Measurements from ENCODE around the gene AGAP1.

GRCh38 chr2:236155406-236155805 is 661.6 kb downstream of the AGAP1 start:
- no peak for TF ChIP-seq CTCF (IDR thresholded peaks at IDR 0.05; ENCODE audit: poor library complexity, severe bottlenecking)
- no peak for TF ChIP-seq EP300 (conservative IDR thresholded peaks at IDR 0.05; ENCODE audit: poor library complexity, severe bottlenecking)
- TF ChIP-seq TAF1 (IDR thresholded peaks at IDR 0.05; ENCODE audit: low read depth) = no peak
- no peak for TF ChIP-seq RAD21 (conservative IDR thresholded peaks at IDR 0.05)

All from neural cell (in vitro differentiated cells).